Ovary (tissue), 9 donors: ENCODE data around the gene SUGCT. TPM values are rescaled to one million over a fixed set of nuclear protein-coding genes. Genes with fewer than 3 reads are reported as not detected.

Experiments
- DNase-seq, 5 donors: peaks; one replicate each; pipeline ENCODE4 v3.0.0-alpha.2; 2019 to 2020
- H3K27ac ChIP-seq, 2 donors: fragments of 200-600 bp; one replicate each; pipeline versions ENCODE4 v1.5.1 to v1.8.0; 2019 to 2022
- H3K27me3 ChIP-seq: fragments of 200-600 bp; one replicate; pipeline ENCODE4 v1.8.0; 2022
- H3K36me3 ChIP-seq: fragments of 200-600 bp; sonication (generic); one replicate; pipeline ENCODE4 v1.5.1; 2019
- H3K4me1 ChIP-seq: one replicate; pipeline ENCODE4 v1.8.1; 2013; ENCODE audit warnings: mild to moderate bottlenecking, moderate library complexity; ENCODE audit not compliant: insufficient read depth
- H3K4me3 ChIP-seq: fragments of 200-600 bp; sonication (generic); one replicate; pipeline ENCODE4 v1.5.1; 2017
- H3K9me3 ChIP-seq, 2 donors: fragments of 200-600 bp in 1 of 2; sonication (generic) in 1 of 2; one replicate each; pipeline versions ENCODE4 v1.5.1 to v1.8.1; 2013 to 2019; ENCODE audit warnings: mild to moderate bottlenecking in 1 of 2, moderate library complexity in 1 of 2
- CTCF ChIP-seq, 3 donors: fragments of 450-650 bp in 2 of 3; fragments of 200-600 bp in 1 of 3; IDR thresholded peaks; one replicate each; pipeline versions ENCODE4 v1.5.1 to v1.8.0; 2016 to 2022; ENCODE audit warnings: antibody characterized with exemption in 3 of 3, mild to moderate bottlenecking in 1 of 3
- EP300 ChIP-seq: sonication (generic); formaldehyde crosslinking; IDR thresholded peaks from one replicate; pipeline ENCODE4 v1.6.1; 2017; ENCODE audit warnings: antibody characterized with exemption
- POLR2A ChIP-seq: fragments of 450-650 bp; IDR thresholded peaks from one replicate; pipeline ENCODE4 v1.6.1; 2017; ENCODE audit warnings: antibody characterized with exemption, mild to moderate bottlenecking, moderate library complexity
- WGBS, 3 donors: extraction: QIAGEN DNeasy Blood & Tissue Kit in 1 of 3; methylation state at CpG; one replicate each; pipeline versions ENCODE4 v1.1.5 to v1.1.7; 2013 to 2017; 5-methylcytosine and 5-hydroxymethylcytosine counted together
- intact Hi-C, 4 donors: fragments of 100-400 bp; cut with DNase I; formaldehyde crosslinking; loops; one replicate each; pipeline versions ENCODE4 v1.11.0 to v1.15.1; 2022 to 2023
- polyA plus RNA-seq, 2 donors: library from polyadenylated mRNA; stranded (reverse); fragments of 200-250 nt in 1 of 2; fragments of 350-450 nt in 1 of 2; fragmentation: Illumina TruSeq in 1 of 2; extraction: RNeasy Lipid Tissue Mini Kit (QIAGEN cat#74804) in 1 of 2; gene quantifications; one replicate each; pipeline ENCODE4 v1.2.3, GENCODE V29; 2013 to 2014
- total RNA-seq, 7 donors: library from RNA; depleted of rRNA in 2 of 7; stranded (reverse); fragments of >200 nt in 2 of 7; fragmentation: NEBNext Ultra II Directional in 3 of 7; extraction: Animal tissue kit (Norgen Biotek cat#: 25700) in 3 of 7; gene quantifications; one replicate each; pipeline versions ENCODE4 v1.1.0 to v1.2.4, GENCODE V29; 2016 to 2023
- donor health status: DM: no; HTN: no; CAD: no; lungs with moderate emphysema.
- donor health status: DM: no; HTN: no; CAD: no.
- donor health status: Bipolar disorder and iron deficiency.
- donor health status: DM: yes; HTN: yes; CAD: no.
- donor health status: DM: no; HTN: no; CAD: no.
- donor health status: DM: yes; HTN: yes; CAD: no.

Gene SUGCT
- total and polyA plus RNA-seq, 9 donors = 3.4 to 9.3 (median 7.8) TPM

- no peak overlapping the region for H3K4me3 ChIP-seq
- 93 to 97% (median 96%) methylated on average over 2 of the region's 2 CpGs for WGBS, 3 donors
- intact Hi-C loops = no loop called here
- H3K9me3 ChIP-seq = no peaks in the 10 kb centered on the region
- H3K4me1 ChIP-seq = no peaks in the 10 kb centered on the region
- no peak for DNase-seq
- no peaks in the 10 kb centered on the region for H3K36me3 ChIP-seq
- TF ChIP-seq EP300 = no peak
- no peak overlapping the region for H3K27ac ChIP-seq
- H3K27me3 ChIP-seq = no peaks in the 10 kb centered on the region
Observed at GRCh38 chr7:40429826-40430225, 295.0 kb downstream of the SUGCT start.

- 96 to 98% (median 98%) methylated on average over 2 of the region's 2 CpGs for WGBS, 3 donors
- H3K27me3 ChIP-seq = no peaks in the 10 kb centered on the region
- no peak overlapping the region for H3K4me3 ChIP-seq
- H3K4me1 ChIP-seq = no peaks in the 10 kb centered on the region
- no peak for TF ChIP-seq EP300
- no peak for TF ChIP-seq CTCF (IDR thresholded peaks at IDR 0.05)
- no peak for TF ChIP-seq POLR2A
- no peaks in the 10 kb centered on the region for H3K9me3 ChIP-seq
- no peaks in the 10 kb centered on the region for H3K36me3 ChIP-seq
- intact Hi-C loops = no loop called here
- DNase-seq = no peak
- no peak overlapping the region for H3K27ac ChIP-seq
Observed at GRCh38 chr7:40432046-40432445, 297.2 kb downstream of the SUGCT start.

GRCh38 chr7:40436710-40437109 lies 301.9 kb downstream of the SUGCT start:
- Histone ChIP-seq H3K4me3 (no peak overlapping the region), H3K9me3 (no peaks in the 10 kb centered on the region), H3K36me3 (no peaks in the 10 kb centered on the region), H3K4me1 (peaks cover 2% of the 10 kb centered on the region), H3K27ac (no peak overlapping the region), H3K27me3 (no peaks in the 10 kb centered on the region)
- DNase-seq = no peak
- TF ChIP-seq EP300 (no peak), POLR2A (no peak), CTCF (IDR thresholded peaks at IDR 0.05) (no peak)
- 94 to 96% (median 96%) methylated on average over 1 of the region's 1 CpG for WGBS, 3 donors
- intact Hi-C loops = no loop called here

- no peak for DNase-seq
- no peak overlapping the region for H3K27ac ChIP-seq
- peaks cover 2% of the 10 kb centered on the region for H3K4me1 ChIP-seq
- H3K4me3 ChIP-seq = no peak overlapping the region
- H3K9me3 ChIP-seq = no peaks in the 10 kb centered on the region
- intact Hi-C loops = no loop called here
- TF ChIP-seq POLR2A = no peak
- TF ChIP-seq EP300 = no peak
- no peak for TF ChIP-seq CTCF (IDR thresholded peaks at IDR 0.05)
- H3K36me3 ChIP-seq = no peaks in the 10 kb centered on the region
- H3K27me3 ChIP-seq = no peaks in the 10 kb centered on the region
- WGBS, 3 donors = 59 to 76% (median 67%) methylated on average over 1 of the region's 1 CpG
Observed at GRCh38 chr7:40437498-40437897, 302.7 kb downstream of the SUGCT start.

GRCh38 chr7:40437936-40438634 lies 303.3 kb downstream of the SUGCT start:
- intact Hi-C loops = no loop called here
- no peaks in the 10 kb centered on the region for H3K27me3 ChIP-seq
- H3K27ac ChIP-seq = no peak overlapping the region
- H3K4me3 ChIP-seq = no peak overlapping the region
- H3K36me3 ChIP-seq = no peaks in the 10 kb centered on the region
- TF ChIP-seq CTCF (IDR thresholded peaks at IDR 0.05) (no peak), POLR2A (no peak), EP300 (no peak)
- peaks cover 2% of the 10 kb centered on the region for H3K4me1 ChIP-seq
- no peaks in the 10 kb centered on the region for H3K9me3 ChIP-seq
- no peak for DNase-seq
- WGBS, 3 donors = 75 to 83% (median 79%) methylated on average over 6 of the region's 6 CpGs
